HS-27A (cell line): ENCODE results near the gene ADAMTS12.

Source experiments
- DNase-seq: peaks from one replicate; pipeline ENCODE4 v3.0.0-alpha.2; 2012; ENCODE audit warnings: low read depth, missing footprints

Gene ADAMTS12

GRCh38 chr5:33753704-33754103 lies 138.1 kb downstream of the ADAMTS12 start:
- DNase-seq, result no peak

- no peak for DNase-seq
These were observed 143.0 kb downstream of the ADAMTS12 start for GRCh38 chr5:33748754-33749153.

GRCh38 chr5:33745101-33745770 lies 146.6 kb downstream of the ADAMTS12 start:
- no peak for DNase-seq

- DNase-seq, result no peak
These were observed 148.7 kb downstream of the ADAMTS12 start for GRCh38 chr5:33743099-33743498.

- no peak for DNase-seq
These were observed 149.6 kb downstream of the ADAMTS12 start for GRCh38 chr5:33742181-33742580.

- DNase-seq, result no peak
These were observed 152.8 kb downstream of the ADAMTS12 start for GRCh38 chr5:33738967-33739366.

- DNase-seq, result no peak
These were observed 153.7 kb downstream of the ADAMTS12 start for GRCh38 chr5:33738097-33738496.

GRCh38 chr5:33737697-33738096 lies 154.1 kb downstream of the ADAMTS12 start:
- DNase-seq, result no peak

- no peak for DNase-seq
These were observed 154.5 kb downstream of the ADAMTS12 start for GRCh38 chr5:33737284-33737683.

- peak; percentile 76 for DNase-seq
These were observed 155.3 kb downstream of the ADAMTS12 start for GRCh38 chr5:33736510-33736909.

- DNase-seq, result no peak
These were observed 156.7 kb downstream of the ADAMTS12 start for GRCh38 chr5:33735072-33735471.

GRCh38 chr5:33734537-33734936 lies 157.3 kb downstream of the ADAMTS12 start:
- no peak for DNase-seq

GRCh38 chr5:33733225-33733624 lies 158.6 kb downstream of the ADAMTS12 start:
- no peak for DNase-seq

- no peak for DNase-seq
These were observed 165.2 kb downstream of the ADAMTS12 start for GRCh38 chr5:33726422-33727165.

GRCh38 chr5:33725806-33726205 lies 166.0 kb downstream of the ADAMTS12 start:
- DNase-seq, result no peak

- no peak for DNase-seq
These were observed 170.1 kb downstream of the ADAMTS12 start for GRCh38 chr5:33721491-33722200.

GRCh38 chr5:33720176-33720575 lies 171.6 kb downstream of the ADAMTS12 start:
- no peak for DNase-seq

GRCh38 chr5:33719769-33720168 lies 172.0 kb downstream of the ADAMTS12 start:
- DNase-seq, result no peak

- DNase-seq, result no peak
These were observed 176.1 kb downstream of the ADAMTS12 start for GRCh38 chr5:33715661-33716060.

- no peak for DNase-seq
These were observed 178.5 kb downstream of the ADAMTS12 start for GRCh38 chr5:33713136-33713765.

GRCh38 chr5:33712664-33713063 lies 179.1 kb downstream of the ADAMTS12 start:
- no peak for DNase-seq

GRCh38 chr5:33711094-33711679 lies 180.6 kb downstream of the ADAMTS12 start:
- DNase-seq, result no peak
